EH (cell line): Measurements from ENCODE around the gene TBX2.

Source experiments
- DNase-seq: peaks from one replicate; pipeline ENCODE4 v3.0.0-alpha.2; 2015; ENCODE audit warnings: low read depth

TBX2 gene

DNA sequence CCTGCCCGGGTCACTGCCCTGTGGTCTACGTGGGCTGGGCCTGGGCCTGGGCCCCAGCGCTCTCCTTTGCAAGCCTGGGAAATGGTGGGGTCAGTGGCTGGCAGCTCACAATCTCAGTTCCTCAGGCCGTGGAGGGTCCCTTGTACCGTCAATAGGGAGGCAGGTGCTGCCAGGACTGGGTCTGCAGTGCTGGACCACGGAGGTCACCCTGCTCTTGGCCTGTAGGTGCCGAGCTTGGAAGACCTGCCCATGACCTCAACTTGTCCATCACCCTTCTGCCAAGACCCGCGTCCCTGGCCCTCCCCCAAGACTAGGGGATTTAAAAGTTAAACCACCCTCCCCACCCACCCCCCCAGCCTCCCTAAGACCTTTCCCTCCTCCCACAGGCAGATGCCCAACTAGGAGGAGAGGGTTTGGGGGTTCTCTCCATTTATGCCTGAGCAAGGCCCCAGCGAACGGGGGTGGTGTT, 2.5 kb downstream of the TBX2 start:
- DNase-seq: no peak

DNA sequence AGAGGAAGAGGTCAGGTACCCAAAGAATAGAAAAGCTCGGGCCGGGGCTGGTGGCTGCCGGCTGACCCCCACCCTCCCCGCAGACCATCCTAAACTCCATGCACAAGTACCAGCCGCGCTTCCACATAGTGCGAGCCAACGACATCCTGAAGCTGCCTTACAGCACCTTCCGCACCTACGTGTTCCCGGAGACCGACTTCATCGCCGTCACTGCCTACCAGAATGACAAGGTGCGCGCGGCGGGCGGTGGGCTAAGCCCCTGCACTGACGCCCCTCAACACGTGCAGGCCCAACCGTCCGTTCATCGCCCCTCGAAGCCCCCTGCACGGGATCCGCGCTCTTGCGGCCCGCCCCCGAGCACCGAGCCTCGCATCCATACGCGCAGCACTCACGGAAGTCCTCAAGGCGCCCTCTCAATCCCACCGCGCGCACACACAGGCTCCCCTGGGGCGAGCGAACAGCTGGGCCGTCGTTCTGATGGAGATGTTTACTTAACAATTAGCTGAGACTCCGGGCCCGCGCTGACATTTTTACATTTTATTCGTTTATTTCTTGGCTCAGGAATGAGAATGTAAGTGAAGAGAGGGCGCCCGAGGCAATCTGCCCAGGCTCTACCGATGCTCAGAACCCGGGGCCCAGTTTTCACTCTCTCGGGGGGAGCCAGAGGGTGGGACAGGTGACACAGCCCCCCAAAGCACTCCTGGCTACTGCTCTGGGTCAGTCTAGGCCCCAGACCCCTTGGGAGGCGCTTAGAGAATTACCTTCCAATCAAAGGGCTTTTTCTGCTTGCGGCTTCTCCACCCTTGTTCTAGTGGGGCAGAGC, 3.5 kb downstream of the TBX2 start:
- peak; percentile 76 for DNase-seq

DNA sequence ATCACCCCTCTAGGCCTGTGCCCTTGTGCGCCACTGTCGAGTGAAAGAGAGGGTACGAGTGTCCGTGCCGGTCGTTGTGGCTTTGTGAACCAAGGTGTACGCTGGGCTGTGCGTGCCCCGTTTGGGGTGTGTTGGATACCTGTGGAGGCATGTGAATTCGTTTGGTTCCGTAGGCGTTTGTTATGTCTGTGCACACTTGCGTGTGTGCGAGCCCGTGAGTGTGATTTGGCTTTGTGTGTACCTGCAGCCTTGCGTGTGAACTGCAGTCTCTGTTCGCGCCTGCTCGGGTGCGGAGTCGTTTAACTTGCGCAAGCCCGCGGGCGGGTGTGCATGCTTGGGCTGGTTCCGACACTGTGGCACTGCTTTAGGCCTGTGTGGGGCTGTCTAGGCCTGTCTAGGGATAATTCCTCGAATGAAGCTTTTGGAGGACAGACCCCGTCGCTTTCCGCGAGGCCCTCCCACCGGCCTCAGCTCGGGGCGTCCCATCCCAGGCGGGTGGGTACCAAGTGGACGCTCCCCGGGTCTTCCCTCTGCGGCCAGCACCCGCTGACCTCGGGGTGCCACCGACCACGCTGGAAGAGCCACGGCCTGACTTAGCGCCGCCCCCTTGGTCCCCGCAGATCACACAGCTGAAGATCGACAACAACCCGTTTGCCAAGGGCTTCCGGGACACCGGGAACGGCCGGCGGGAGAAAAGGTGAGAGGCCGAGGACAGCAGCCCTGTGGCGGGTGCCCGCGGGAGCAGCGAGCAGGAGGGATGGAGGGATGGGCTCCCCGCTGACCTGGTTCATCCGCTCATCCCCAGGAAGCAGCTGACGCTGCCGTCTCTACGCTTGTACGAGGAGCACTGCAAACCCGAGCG, 4.4 kb downstream of the TBX2 start:
- no peak for DNase-seq

DNA sequence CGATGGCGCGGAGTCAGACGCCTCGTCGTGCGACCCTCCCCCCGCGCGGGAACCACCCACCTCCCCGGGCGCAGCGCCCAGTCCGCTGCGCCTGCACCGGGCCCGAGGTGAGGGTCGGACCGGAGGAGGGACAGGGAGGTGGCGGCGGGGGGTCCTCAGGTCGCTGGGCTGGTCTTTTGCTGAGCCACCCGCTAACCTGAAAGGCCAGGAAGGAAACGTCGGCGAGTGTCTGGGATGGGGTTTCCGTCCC, 4.9 kb downstream of the TBX2 start:
- no peak for DNase-seq

DNA sequence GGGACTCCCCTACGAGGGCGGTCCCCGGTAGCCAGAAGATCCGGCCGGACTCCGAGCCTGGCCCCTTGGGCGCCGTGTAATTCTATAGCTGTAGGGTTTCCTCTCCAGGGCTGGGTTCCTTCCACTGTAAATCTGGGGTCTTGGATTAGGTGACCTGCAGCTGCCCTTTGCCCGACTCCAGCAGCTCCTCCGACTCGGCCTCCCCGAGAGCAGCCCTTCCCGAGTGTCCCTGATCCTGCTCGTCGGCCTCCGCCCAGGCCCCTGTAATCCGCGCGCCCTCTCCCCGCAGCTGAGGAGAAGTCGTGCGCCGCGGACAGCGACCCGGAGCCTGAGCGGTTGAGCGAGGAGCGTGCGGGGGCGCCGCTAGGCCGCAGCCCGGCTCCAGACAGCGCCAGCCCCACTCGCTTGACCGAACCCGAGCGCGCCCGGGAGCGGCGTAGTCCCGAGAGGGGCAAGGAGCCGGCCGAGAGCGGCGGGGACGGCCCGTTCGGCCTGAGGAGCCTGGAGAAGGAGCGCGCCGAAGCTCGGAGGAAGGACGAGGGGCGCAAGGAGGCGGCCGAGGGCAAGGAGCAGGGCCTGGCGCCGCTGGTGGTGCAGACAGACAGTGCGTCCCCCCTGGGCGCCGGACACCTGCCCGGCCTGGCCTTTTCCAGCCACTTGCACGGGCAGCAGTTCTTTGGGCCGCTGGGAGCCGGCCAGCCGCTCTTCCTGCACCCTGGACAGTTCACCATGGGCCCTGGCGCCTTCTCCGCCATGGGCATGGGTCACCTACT, 5.5 kb downstream of the TBX2 start:
- no peak for DNase-seq

DNA sequence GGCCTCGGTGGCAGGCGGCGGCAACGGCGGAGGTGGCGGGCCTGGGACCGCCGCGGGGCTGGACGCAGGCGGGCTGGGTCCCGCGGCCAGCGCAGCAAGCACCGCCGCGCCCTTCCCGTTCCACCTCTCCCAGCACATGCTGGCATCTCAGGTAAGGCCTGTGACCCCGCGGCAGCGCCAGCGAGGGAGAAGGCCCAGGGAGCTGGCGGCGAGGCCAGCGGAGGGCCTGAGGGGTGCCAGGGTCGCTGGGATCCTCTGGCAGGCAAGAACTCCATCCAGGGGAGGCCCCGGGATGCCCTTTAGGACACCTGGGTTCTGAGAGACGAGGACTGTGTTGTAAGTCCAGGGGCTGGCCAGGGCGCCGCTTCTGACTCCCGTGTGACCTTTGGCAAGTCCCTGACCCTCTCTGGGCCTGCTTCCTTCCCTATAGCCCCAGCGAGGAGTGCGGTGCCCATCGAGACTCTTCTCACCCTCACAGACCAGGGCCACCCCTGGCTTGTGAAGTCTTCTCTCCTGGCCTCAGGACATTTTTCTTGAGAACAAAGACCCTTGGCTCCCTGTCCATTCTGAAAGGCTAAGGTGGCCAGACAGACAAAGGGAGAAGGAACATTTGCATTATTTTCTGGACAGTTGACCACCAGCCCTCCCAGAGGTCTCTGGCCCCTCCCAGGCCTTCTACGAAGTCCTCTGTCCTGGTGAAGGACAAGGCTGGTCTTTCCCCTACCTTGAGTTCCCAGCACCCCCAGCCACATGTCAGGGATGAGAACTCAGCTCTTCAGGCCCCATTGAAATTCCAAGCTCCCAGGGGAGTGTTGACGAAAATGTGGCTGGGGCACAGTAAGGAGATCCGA, 6.3 kb downstream of the TBX2 start:
- DNase-seq: no peak

DNA sequence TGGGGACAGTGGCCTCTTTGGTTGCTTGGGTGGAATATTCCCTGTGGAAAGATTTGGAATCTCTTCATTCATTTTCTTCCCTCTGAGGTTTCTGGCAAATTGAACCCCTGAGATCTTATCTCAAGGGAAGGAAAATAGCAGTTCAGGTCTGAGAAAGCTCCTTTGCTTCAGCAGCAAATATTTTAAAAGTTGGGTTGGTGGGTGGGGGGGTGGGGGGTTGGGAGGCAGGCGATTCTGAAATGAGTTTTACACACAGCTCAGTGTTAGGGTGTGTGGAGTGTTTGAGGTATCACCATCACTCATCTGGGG, 6.8 kb downstream of the TBX2 start:
- DNase-seq: no peak

DNA sequence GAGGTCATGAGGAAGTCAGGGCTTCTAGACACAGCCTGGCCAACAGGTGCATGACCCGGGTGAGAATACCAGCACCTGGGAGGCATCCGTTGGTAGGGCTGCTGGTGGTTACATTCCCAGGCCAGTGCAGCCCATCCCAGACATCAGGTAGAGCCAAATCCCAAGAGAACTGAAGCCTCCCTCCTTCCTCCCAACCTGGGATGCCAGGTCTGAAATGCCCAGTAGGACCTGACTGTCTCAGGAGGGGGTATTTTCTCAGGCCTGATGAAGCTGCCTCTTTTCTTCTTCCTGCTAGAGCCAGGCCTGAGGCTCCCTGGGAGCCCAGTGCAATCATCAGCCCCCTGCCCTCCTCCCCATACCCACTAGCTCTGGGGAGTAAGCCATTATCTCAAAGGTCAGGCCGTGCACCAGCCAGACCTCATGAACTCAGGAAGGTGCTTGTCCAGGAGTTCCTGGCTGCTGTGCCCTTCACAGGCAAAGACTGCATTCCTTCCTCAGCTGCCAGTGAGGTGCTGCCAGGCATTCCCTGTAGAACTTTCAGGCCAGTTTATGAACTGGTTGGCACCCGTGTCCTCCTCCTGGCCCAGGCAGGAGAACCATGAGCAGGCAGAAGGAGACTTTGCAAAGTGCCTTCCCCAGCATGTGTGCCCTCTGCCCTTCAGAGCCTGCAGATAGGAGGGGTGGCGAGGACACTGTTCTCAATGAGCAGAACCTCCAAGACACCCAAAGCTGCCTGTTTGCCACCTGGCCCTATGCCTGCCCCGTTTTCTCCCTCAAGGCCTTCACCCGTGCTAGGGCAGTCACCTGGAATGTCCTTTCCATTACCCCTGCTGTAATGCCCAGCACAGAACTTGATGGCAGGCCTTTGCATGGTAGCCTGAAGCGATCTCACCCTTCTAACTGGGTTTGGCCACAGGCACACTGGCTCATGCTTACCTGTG, 7.6 kb downstream of the TBX2 start:
- DNase-seq: no peak

DNA sequence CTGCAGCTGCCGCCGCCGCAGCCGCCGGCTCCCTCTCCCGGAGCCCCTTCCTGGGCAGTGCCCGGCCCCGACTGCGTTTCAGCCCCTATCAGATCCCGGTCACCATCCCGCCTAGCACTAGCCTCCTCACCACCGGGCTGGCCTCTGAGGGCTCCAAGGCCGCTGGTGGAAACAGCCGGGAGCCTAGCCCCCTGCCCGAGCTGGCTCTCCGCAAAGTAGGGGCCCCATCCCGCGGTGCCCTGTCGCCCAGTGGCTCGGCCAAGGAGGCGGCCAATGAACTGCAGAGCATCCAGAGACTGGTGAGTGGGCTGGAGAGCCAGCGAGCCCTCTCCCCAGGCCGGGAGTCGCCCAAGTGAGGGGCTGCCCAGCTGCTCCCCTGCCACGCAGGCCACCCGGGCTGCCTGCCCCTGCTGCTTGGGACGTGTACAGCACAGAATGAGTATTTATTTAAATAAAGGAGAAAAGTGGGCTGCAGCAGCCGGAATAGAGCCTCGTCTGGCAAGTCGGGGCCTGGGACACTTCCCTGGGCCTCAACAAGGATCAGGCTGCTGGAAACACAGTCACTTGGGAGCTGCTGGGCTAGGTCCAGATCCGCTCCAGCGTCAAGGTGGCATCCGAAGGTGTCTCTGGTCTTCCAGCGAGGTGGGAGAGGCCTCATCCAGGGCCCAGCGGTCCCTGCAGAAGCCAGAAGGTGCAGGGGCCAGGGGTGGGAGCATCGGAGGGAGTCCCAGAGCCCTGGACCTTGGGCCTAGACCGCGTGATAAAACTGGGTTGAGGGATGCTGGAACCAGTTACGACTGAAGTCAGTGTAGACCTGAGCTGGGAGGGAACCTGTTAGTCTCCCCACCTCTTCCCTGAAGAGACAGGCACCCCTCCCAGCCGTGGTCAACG, 8.8 kb downstream of the TBX2 start:
- no peak for DNase-seq

DNA sequence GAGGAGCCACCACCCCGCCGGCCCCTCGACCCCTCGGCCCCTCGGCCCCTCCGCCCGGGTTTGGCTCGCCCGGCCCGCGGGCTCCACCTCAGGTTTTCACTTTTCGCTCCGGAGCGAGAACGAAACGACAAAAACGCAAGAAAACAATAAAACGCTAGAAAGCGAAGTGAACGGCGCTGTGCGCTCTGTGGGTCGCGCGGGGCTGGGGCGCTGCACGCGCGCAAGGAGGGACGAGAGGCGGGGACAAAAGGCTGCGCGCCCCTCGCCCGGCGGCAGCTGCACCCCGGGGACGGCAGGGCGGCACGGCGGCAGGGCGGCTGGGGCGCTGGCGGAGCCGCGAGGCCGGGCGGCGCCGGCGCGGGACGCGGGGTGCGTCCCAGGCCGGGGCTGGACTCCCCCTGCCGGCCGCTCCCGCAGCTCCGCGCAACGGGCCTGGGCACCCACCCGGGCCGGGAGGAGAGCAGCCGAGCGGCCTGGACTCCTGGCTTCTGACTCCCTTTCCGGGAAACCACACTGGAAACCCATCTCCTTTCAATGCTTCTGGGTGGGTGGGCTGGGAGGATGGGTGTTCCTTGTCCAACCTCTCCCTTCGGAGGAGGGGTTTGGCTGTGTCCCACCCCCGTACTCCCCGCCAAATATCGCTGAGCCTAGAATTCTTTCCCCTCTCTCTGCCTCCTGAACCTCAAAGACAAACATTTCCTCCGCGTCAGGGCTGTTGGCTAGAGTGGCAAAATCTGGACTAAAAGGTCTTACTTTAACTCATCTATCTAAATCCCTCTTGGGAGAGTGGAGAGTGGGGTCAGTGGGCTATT, 9.9 kb downstream of the TBX2 start:
- peak; percentile 71 for DNase-seq

DNA sequence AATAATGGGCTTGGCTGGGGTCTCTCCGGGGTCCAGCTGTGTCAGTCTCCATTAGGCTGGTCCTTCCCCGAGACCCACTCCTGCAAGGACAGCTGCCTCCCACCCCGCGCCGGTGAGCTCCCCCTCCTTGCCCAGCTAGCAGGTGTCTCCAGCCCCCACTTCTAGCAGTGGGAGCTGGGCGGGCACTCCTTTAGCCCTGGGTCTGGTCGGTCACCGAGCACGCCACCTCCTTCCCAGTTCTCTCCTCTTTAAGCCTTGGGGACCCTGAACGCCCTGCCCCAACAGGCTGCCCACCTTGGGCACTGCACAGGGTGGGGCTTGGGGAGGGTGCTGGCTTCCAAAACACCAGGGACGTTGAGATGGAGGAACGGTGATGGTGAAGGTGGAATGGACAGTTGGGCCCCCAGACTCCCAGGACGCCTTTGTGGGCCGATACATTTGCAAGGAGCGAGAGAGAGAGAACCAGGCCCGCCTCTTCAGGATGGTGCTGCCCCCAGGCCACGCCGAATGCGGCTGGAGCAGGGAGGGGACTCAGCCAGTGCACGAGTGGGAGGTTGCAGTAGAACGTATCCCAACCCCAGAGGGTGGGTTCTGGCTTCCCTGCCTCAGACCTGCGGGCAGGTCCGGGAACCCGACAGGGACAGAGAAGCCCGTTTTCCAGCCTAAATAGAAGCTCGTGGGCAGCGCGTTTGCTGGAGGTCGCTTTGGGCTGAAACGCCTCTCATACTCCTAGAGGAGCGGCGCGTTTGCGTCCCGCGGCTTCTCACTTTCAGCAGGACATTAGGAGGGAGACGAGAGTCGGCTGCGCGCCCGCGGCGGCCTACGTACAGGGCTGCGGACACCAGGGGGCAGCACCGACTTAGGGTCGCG, 10.7 kb downstream of the TBX2 start:
- DNase-seq: peak; percentile 57

DNA sequence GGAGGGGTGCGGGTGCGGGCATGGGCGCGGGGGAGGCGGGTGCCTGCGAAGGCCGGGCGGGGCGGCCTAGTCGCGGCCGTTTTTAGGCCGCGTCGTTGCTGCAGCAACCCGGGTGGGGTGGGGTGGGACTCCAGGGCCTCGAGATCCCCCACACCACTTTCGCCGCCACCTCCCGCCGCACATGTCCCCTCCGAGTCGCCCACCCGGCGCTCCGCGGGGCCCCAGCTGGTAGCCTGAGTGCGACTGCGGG, 11.3 kb downstream of the TBX2 start:
- DNase-seq: no peak

DNA sequence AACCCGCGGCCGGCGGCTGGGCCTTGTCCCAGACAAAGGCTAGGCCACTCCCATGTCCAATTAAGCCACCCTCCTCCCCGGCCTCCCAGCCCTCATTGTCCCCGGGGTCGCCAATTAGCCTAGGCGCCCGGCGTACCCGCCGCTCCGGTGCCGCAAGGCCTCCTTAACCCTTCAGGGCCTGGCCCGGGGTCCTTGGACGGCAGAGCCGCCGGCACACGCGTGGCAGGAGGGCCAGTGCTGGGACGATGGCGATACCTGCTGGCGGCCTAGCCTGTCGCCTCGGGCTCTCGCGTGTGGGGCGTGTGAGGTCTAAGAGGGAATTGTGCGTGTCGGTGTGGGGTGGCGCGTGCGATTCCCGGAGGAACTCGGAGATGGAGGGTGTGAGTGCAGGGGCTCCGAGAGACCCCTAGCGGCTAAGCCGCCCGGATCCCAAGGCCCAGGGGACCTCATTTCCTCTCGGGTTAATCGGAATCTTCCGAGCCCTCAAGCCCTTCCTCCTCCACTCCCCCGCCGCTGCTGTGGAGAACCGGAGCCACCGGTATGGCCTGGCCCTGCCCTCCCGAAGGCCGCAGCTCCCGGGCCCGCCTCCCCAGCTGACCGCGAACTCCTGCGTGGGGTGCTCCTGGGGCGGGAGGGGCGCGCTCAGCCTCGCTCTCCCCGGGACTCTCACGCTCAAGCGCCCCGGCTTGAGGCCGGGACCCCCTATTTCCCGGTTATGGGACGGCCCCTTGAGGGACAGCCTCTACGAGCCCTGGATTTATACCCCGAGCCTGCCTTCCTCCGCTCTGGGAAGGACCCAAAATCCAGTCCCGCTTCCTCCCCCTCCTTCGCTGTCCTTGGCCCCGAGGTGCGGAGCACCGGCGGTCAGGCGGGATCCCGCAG, 11.9 kb downstream of the TBX2 start:
- DNase-seq: peak; percentile 72

DNA sequence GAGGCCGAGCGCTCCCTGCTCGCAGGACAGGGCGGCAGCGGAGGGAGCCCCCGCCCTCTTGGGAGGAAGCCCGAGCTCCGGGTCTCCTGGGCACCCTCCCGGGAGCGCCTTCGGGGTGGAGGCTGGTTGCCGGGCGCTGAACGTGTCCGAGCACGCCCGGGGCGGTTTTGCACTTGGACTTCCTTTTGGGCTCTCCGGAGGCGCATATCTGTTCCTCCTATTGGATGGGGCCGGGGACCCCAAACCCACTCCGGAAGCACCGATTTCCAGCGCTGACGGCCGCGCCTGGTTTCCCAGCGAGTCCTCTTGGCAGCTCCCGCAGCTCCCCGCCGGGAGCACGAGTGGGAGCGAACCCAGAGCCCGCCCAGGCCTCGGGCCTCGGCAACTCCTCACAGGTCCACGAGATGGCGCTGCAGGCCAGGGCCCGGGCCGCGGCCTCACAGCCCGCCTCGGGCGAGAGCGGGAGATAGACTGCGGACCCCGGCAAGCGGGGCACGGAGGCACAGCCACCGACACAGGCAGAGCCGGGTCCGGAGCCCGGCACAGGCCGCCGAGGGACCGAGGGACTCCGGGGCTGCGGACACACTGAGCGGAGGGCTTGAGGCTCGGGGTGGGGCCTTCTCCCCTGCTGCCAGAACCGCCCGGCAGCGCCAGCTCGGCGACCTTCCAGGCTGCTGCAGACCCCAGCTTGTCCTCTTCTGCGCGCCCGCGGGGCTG, 12.7 kb downstream of the TBX2 start:
- DNase-seq: peak; percentile 85

DNA sequence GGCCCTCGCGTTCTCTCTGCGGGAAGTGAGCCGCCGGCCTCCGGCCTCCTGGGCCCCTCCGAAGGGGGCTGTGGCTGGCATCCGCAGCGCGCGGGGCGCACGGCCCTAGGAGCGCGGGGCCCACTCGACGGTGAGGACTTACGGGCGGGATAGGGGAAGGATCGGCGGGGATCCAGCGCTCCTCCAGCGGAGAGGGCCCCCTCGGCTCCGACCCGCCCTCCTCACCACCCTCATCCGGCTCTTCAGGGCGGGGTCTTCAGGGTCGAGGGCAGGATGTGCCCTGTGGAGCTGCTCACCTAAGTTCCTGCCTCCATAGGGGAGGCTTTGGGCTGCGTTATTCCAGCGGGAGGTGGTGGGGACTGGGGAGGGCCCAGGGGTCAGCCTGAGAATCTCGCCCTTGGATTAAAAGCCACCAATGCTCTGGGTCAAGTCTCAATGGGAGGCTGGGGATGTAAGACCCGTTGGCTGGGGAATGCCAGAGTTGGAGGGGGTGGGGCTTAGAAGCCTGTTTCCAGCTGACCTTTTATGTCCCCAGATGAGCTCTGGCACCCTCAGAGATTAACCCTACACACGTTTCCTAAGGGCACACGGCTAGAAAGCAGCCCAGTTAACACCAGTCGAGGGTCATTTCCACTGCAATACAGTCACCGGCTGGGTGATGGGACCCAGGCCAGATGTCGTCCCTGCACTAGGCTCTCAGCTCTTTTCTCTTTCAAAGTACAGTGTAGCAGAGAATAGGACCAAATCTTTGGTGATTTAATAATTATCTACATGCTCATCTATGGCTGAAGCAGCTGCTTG, 13.4 kb downstream of the TBX2 start:
- no peak for DNase-seq

DNA sequence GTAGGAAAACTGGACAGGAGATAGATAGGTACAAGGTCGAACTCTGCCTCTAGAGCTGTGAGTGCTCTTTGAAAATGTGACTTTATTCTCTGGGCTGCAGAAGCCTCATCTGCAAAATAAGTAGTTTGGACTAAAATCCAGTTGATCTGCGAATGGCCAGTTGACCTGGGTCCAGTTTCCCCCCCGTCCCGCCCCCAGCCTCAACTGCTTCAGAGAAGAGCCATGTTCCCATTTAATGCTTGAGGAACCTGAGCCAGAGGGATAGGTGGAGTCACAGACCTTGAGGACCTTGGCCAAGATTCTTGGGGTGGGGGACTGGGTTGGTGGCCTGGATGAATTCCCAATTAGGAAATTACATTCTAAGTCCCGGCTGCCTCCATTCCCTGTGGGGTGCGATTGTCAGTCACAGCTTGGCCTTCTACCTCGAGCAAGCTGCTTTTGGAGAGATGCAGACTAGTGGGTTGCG, 14.1 kb downstream of the TBX2 start:
- DNase-seq: no peak
